H1 (cell line): Measurements from ENCODE around the gene CLDN4. TPM values are rescaled to one million over a fixed set of nuclear protein-coding genes. Genes with fewer than 3 reads are reported as not detected.

Source experiments
- CTCF ChIA-PET: fragments of 300-600 bp; sonication (Branson Sonifier 250); formaldehyde crosslinking; loops from one replicate; lab custom pipeline; 2021; ENCODE audit not compliant: partially characterized antibody; lab: Charles Lee
- POLR2A ChIA-PET: fragments of 300-600 bp; sonication (Branson Sonifier 250); formaldehyde crosslinking; loops from one replicate; lab custom pipeline; 2021; ENCODE audit warnings: inconsistent platforms; ENCODE audit not compliant: partially characterized antibody; lab: Charles Lee
- DNase-seq, 2 experiments: peaks; one replicate each; pipeline versions ENCODE4 v3.0.0 to v3.0.0-alpha.2; 2010 to 2022; ENCODE audit warnings: low spot score in 2 of 2, low read depth in 1 of 2, mixed read lengths in 1 of 2
- FAIRE-seq: peaks from 2 replicates; lab custom pipeline; 2011; peaks lifted over from hg19 to GRCh38; lab: Jason Lieb, UNC
- H2AFZ ChIP-seq: 2 replicates; pipeline ENCODE4 v1.8.1; 2012; ENCODE audit warnings: low read length, inconsistent platforms
- H2AK5ac ChIP-seq: 2 replicates; pipeline ENCODE4 v1.6.1; 2013; ENCODE audit warnings: low read depth, low read length
- H2BK120ac ChIP-seq: replicated peaks from 2 replicates; pipeline ENCODE3; 2013; ENCODE audit warnings: low read depth, low read length, inconsistent platforms
- H2BK12ac ChIP-seq: 2 replicates; pipeline ENCODE4 v1.6.1; 2013; ENCODE audit warnings: low read depth, low read length
- H2BK15ac ChIP-seq: 2 replicates; pipeline ENCODE4 v1.6.1; 2013; ENCODE audit warnings: low read length
- H2BK20ac ChIP-seq: 2 replicates; pipeline ENCODE4 v1.6.1; 2013; ENCODE audit warnings: low read length
- H2BK5ac ChIP-seq: 2 replicates; pipeline ENCODE4 v1.6.1; 2013; ENCODE audit warnings: low read depth, low read length
- H3K14ac ChIP-seq: 2 replicates; pipeline ENCODE4 v1.6.1; 2013; ENCODE audit warnings: inconsistent platforms; ENCODE audit not compliant: insufficient read length
- H3K18ac ChIP-seq: 2 replicates; pipeline ENCODE4 v1.6.1; 2013; ENCODE audit warnings: low read length; ENCODE audit errors: extremely low read depth
- H3K23ac ChIP-seq: 2 replicates; pipeline ENCODE4 v1.6.1; 2013; ENCODE audit warnings: inconsistent platforms; ENCODE audit not compliant: insufficient read length
- H3K23me2 ChIP-seq: 2 replicates; pipeline ENCODE4 v1.6.1; 2013; ENCODE audit warnings: low read depth, low read length
- H3K27ac ChIP-seq: 2 replicates; pipeline ENCODE4 v1.6.1; 2011; ENCODE audit warnings: low read depth, low read length, inconsistent platforms
- H3K27me3 ChIP-seq, 4 experiments: replicated peaks in 1 of 4; 1 replicate in 1 of 4; 2 replicates in 3 of 4; pipeline versions ENCODE4 v1.6.1 to v1.8.1; 2011 to 2013; ENCODE audit warnings: low read length in 3 of 4, mild to moderate bottlenecking in 3 of 4, inconsistent platforms in 2 of 4, mixed read lengths in 2 of 4, moderate library complexity in 1 of 4; ENCODE audit not compliant: control insufficient read depth in 3 of 4, insufficient read depth in 3 of 4; ENCODE audit errors: extremely low read depth in 1 of 4
- H3K36me3 ChIP-seq, 4 experiments: 2 replicates each; pipeline versions ENCODE4 v1.6.1 to v1.8.1; 2011 to 2013; ENCODE audit warnings: mild to moderate bottlenecking in 4 of 4, low read length in 3 of 4, moderate library complexity in 2 of 4, control low read depth in 1 of 4, inconsistent platforms in 1 of 4; ENCODE audit not compliant: insufficient read depth in 4 of 4, control insufficient read depth in 2 of 4
- H3K4ac ChIP-seq: replicated peaks from 2 replicates; pipeline ENCODE3; 2013; ENCODE audit warnings: low read length, low read depth, mixed read lengths, inconsistent platforms; ENCODE audit not compliant: insufficient read length
- H3K4me1 ChIP-seq, 4 experiments: replicated peaks in 1 of 4; 1 replicate in 1 of 4; 2 replicates in 3 of 4; pipeline versions ENCODE4 v1.6.1 to v1.8.1; 2011 to 2013; ENCODE audit warnings: low read length in 3 of 4, inconsistent platforms in 2 of 4, mixed read lengths in 1 of 4; ENCODE audit not compliant: insufficient read depth in 4 of 4, control insufficient read depth in 3 of 4
- H3K4me2 ChIP-seq, 2 experiments: 2 replicates each; pipeline versions ENCODE4 v1.6.1 to v1.8.1; 2011 to 2013; ENCODE audit warnings: low read depth in 2 of 2, low read length in 2 of 2, control low read depth in 1 of 2, inconsistent platforms in 1 of 2, mild to moderate bottlenecking in 1 of 2; ENCODE audit not compliant: insufficient read depth in 1 of 2
- H3K4me3 ChIP-seq, 4 experiments: fragments of 200-600, 300-600 bp in 1 of 4; sonication (generic), shearing (Covaris generic), sonication (Bioruptor Twin) in 1 of 4; 2 replicates each; pipeline versions ENCODE4 v1.5.1 to v1.8.1; 2011 to 2016; ENCODE audit warnings: low read length in 4 of 4, low read depth in 3 of 4, control low read depth in 2 of 4, inconsistent platforms in 2 of 4, mild to moderate bottlenecking in 2 of 4, mixed read lengths in 1 of 4, moderate library complexity in 1 of 4; ENCODE audit not compliant: insufficient read depth in 2 of 4; ENCODE audit errors: extremely low read depth in 1 of 4
- H3K56ac ChIP-seq: replicated peaks from 2 replicates; pipeline ENCODE3; 2013; ENCODE audit warnings: low read depth, mild to moderate bottlenecking, mixed read lengths, low read length, inconsistent platforms; ENCODE audit not compliant: insufficient read length
- H3K79me1 ChIP-seq: 2 replicates; pipeline ENCODE4 v1.6.1; 2013; ENCODE audit warnings: low read depth, low read length, control low read depth
- H3K79me2 ChIP-seq, 2 experiments: 2 replicates each; pipeline versions ENCODE4 v1.6.1 to v1.8.1; 2012 to 2013; ENCODE audit warnings: low read length in 2 of 2, mild to moderate bottlenecking in 2 of 2, inconsistent platforms in 1 of 2; ENCODE audit not compliant: insufficient read depth in 2 of 2, control insufficient read depth in 1 of 2
- H3K9ac ChIP-seq, 4 experiments: replicated peaks in 1 of 4; 1 replicate in 1 of 4; 2 replicates in 3 of 4; pipeline versions ENCODE4 v1.6.1 to v1.8.1; 2011 to 2013; ENCODE audit warnings: low read depth in 3 of 4, low read length in 3 of 4, control low read depth in 2 of 4, mild to moderate bottlenecking in 2 of 4, moderate library complexity in 2 of 4, inconsistent platforms in 1 of 4; ENCODE audit errors: extremely low read depth in 1 of 4
- H3K9me3 ChIP-seq, 2 experiments: 2 replicates each; pipeline versions ENCODE4 v1.6.1 to v1.8.1; 2012 to 2013; ENCODE audit warnings: mild to moderate bottlenecking in 2 of 2, moderate library complexity in 2 of 2, control low read depth in 1 of 2, inconsistent platforms in 1 of 2, low read depth in 1 of 2, low read length in 1 of 2, mixed read lengths in 1 of 2; ENCODE audit not compliant: insufficient read depth in 2 of 2
- H4K20me1 ChIP-seq, 2 experiments: replicated peaks in 1 of 2; 2 replicates each; pipeline versions ENCODE3 to v1.8.1; 2011 to 2013; ENCODE audit warnings: inconsistent platforms in 2 of 2, low read length in 2 of 2, mild to moderate bottlenecking in 1 of 2; ENCODE audit not compliant: insufficient read depth in 2 of 2, control insufficient read depth in 1 of 2
- H4K5ac ChIP-seq: 2 replicates; pipeline ENCODE4 v1.6.1; 2013; ENCODE audit warnings: low read length, low read depth, mixed read lengths, inconsistent platforms; ENCODE audit not compliant: insufficient read length
- H4K8ac ChIP-seq: 2 replicates; pipeline ENCODE4 v1.8.0; 2013; ENCODE audit warnings: mild to moderate bottlenecking, moderate library complexity, low read length, inconsistent platforms; ENCODE audit not compliant: insufficient read depth; ENCODE audit errors: extremely low read depth
- H4K91ac ChIP-seq: replicated peaks from 2 replicates; pipeline ENCODE3; 2013; ENCODE audit warnings: low read length, mixed read lengths, inconsistent platforms; ENCODE audit not compliant: insufficient read length
- FOSL1 ChIP-seq: IDR thresholded peaks from 2 replicates; pipeline ENCODE4 v1.6.1; 2011; ENCODE audit warnings: mild to moderate bottlenecking, low read depth, low read length, moderate library complexity; ENCODE audit not compliant: insufficient read depth
- GABPA ChIP-seq: IDR thresholded peaks from 2 replicates; pipeline ENCODE4 v1.6.1; 2011; ENCODE audit warnings: mild to moderate bottlenecking, low read length, moderate library complexity, borderline replicate concordance; ENCODE audit not compliant: insufficient read depth
- KDM1A ChIP-seq: fragments of 200-600, 300-600 bp; sonication (generic); IDR thresholded peaks from 2 replicates; pipeline ENCODE4 v1.7.1; 2016; ENCODE audit warnings: mild to moderate bottlenecking, low read length, borderline replicate concordance
- NANOG ChIP-seq: IDR thresholded peaks from 2 replicates; pipeline ENCODE4 v1.6.1; 2011; ENCODE audit warnings: low read length, low read depth, mild to moderate bottlenecking, inconsistent platforms; ENCODE audit not compliant: insufficient read depth, poor library complexity, severe bottlenecking
- SRF ChIP-seq: IDR thresholded peaks from 2 replicates; pipeline ENCODE4 v1.6.1; 2011; ENCODE audit warnings: mild to moderate bottlenecking, low read depth, low read length, moderate library complexity
- WGBS, 2 experiments: shearing (Covaris generic) in 1 of 2; methylation state at CpG; one replicate each; pipeline versions ENCODE4 v1.1.6 to v1.1.7; 2013 to 2015; ENCODE audit warnings: low lambda C conversion rate in 2 of 2, mixed read lengths in 2 of 2, inconsistent platforms in 1 of 2, low coverage in 1 of 2, missing lambda C conversion rate in 1 of 2; ENCODE audit not compliant: insufficient replicate concordance in 2 of 2, insufficient coverage in 1 of 2, insufficient read length in 1 of 2; ENCODE audit errors: extremely low coverage in 1 of 2, missing lambda C conversion rate in 1 of 2; 5-methylcytosine and 5-hydroxymethylcytosine counted together
- polyA plus RNA-seq, 7 experiments: library from polyadenylated mRNA; depleted of rRNA in 3 of 7; stranded (reverse) in 5 of 7; unstranded in 2 of 7; fragments of >200 nt in 5 of 7; fragments of 200-250 nt in 2 of 7; gene quantifications; 1 replicate in 5 of 7; 2 replicates in 1 of 7; 4 replicates in 1 of 7; pipeline versions ENCODE4 v1.2.1 to v1.2.3, GENCODE V29; 2011 to 2013; ENCODE audit warnings: missing spikeins in 2 of 7, mixed read lengths in 2 of 7
- total RNA-seq: library from RNA; stranded (reverse); fragmentation: NEBNext Ultra II Directional; extraction: Animal tissue kit (Norgen Biotek cat#: 25700); gene quantifications from 2 replicates; pipeline ENCODE4 v1.2.1, GENCODE V29; 2021

Gene CLDN4
- total and polyA plus RNA-seq, 2 of the 8 experiments (the other 6 are each of a cell fraction or from before 2014, with no cell fraction given), result 28.0 to 69.3 TPM

- H3K4me1 ChIP-seq, result peaks cover 0 to 9% (median 5%) of the 10 kb centered on the region in 4 experiments; a peak in 6 of 7 replicates
- H2AFZ ChIP-seq, result no peak overlapping the region
- no peak overlapping the region for H4K5ac ChIP-seq
- no peak overlapping the region for H3K14ac ChIP-seq
- no peaks in the 10 kb centered on the region for H4K20me1 ChIP-seq
- no peak for FAIRE-seq
- H2AK5ac ChIP-seq, result no peak overlapping the region
- ChIA-PET POLR2A (interaction anchor here (10.0 kb wide), 1 partner anchor 19 kb away, joined by 72 read pairs; the partner anchor contains the start of gene CLDN4), CTCF (interaction anchor here (3.4 to 5.2 kb wide), 5 partner anchors 13 to 42 kb away, joined by 23 to 72 read pairs (median 52); partner anchors contain the start of genes CLDN4 and METTL27)
- H3K27ac ChIP-seq, result no peak overlapping the region
- H3K18ac ChIP-seq, result no peak overlapping the region
- no peak overlapping the region for H2BK15ac ChIP-seq
- no peak overlapping the region for H3K4me3 ChIP-seq
- 0 out of 2 replicates have a peak, but pooled peaks cover 3% of the 10 kb centered on the region for H3K23me2 ChIP-seq
- H2BK20ac ChIP-seq, result no peak overlapping the region
- no peaks in the 10 kb centered on the region for H3K27me3 ChIP-seq
- no peaks in the 10 kb centered on the region for H3K9me3 ChIP-seq
- H2BK12ac ChIP-seq, result no peak overlapping the region
- no peak overlapping the region for H4K8ac ChIP-seq
- H3K23ac ChIP-seq, result no peak overlapping the region
- no peaks in the 10 kb centered on the region for H3K79me2 ChIP-seq
- no peak overlapping the region for H2BK120ac ChIP-seq
- no peak overlapping the region for H2BK5ac ChIP-seq
- TF ChIP-seq GABPA (no peak), FOSL1 (no peak), NANOG (no peak), SRF (no peak), KDM1A (no peak)
- H3K4ac ChIP-seq, result no peak overlapping the region
- H3K79me1 ChIP-seq, result no peaks in the 10 kb centered on the region
- WGBS, 2 experiments, result 81% methylated on average over 3 of the region's 3 CpGs; no CpG with 5 or more reads in 1 of the 2 experiments
- no peaks in the 10 kb centered on the region for H3K36me3 ChIP-seq
- no peak for DNase-seq
- no peak overlapping the region for H4K91ac ChIP-seq
- H3K4me2 ChIP-seq, result no peak overlapping the region
- no peak overlapping the region for H3K56ac ChIP-seq
- no peak overlapping the region for H3K9ac ChIP-seq
Observed at GRCh38 chr7:73812996-73813395, 17.8 kb upstream of the CLDN4 start.
